Transverse colon (tissue), 4 donors: ENCODE data around the gene SDK1. TPM values are rescaled to one million over a fixed set of nuclear protein-coding genes. Genes with fewer than 3 reads are reported as not detected.

ENCODE experiments used
- DNase-seq: peaks from one replicate; pipeline ENCODE4 v3.0.0-alpha.2; 2019
- H3K27ac ChIP-seq, 4 donors: fragments of 200-600 bp; sonication (generic); 2 replicates each; pipeline ENCODE4 v1.5.1; 2016 to 2018; ENCODE audit warnings: inconsistent platforms in 4 of 4
- H3K27me3 ChIP-seq: fragments of 200-600 bp; sonication (generic); 2 replicates; pipeline ENCODE4 v1.5.1; 2017; ENCODE audit warnings: inconsistent platforms
- H3K36me3 ChIP-seq, 4 donors: fragments of 200-600 bp; sonication (generic); 2 replicates each; pipeline ENCODE4 v1.5.1; 2017 to 2019; ENCODE audit warnings: inconsistent platforms in 4 of 4
- H3K4me1 ChIP-seq, 4 donors: fragments of 200-600 bp; sonication (generic); 2 replicates each; pipeline ENCODE4 v1.5.1; 2017 to 2020; ENCODE audit warnings: inconsistent platforms in 4 of 4
- H3K4me3 ChIP-seq, 4 donors: fragments of 200-600 bp; sonication (generic); 1 replicate in 1 of 4; 2 replicates in 3 of 4; pipeline versions ENCODE4 v1.5.1 to v1.6.1; 2017 to 2019; ENCODE audit warnings: inconsistent platforms in 4 of 4
- H3K9me3 ChIP-seq, 2 donors: fragments of 200-600 bp; sonication (generic); 2 replicates each; pipeline ENCODE4 v1.5.1; 2017 to 2019; ENCODE audit warnings: inconsistent platforms in 2 of 2
- EP300 ChIP-seq: sonication (generic); formaldehyde crosslinking; IDR thresholded peaks from one replicate; pipeline ENCODE4 v1.6.1; 2017; ENCODE audit warnings: antibody characterized with exemption, low read depth
- POLR2A ChIP-seq: fragments of 450-650 bp; IDR thresholded peaks from one replicate; pipeline ENCODE4 v1.6.1; 2016; ENCODE audit warnings: antibody characterized with exemption, mild to moderate bottlenecking, moderate library complexity
- POLR2AphosphoS5 ChIP-seq, 3 donors: sonication (generic); formaldehyde crosslinking; IDR thresholded peaks; one replicate each; pipeline ENCODE4 v1.6.1; 2016; ENCODE audit warnings: antibody characterized with exemption in 3 of 3
- WGBS, 2 donors: methylation state at CpG; one replicate each; pipeline ENCODE4 v1.1.5; 2018; ENCODE audit warnings: low coverage in 1 of 2; 5-methylcytosine and 5-hydroxymethylcytosine counted together
- in situ Hi-C, 4 donors: fragments of 200-750 bp; cut with MboI; loops; one replicate each; pipeline versions ENCODE4 v1.15.0 to v1.15.1; 2017; ENCODE audit warnings: low sequenced_read_pairs in 3 of 4, low pct_ligation_motif_present in 1 of 4, low pct_unique_long_range_greater_than_20kb in 1 of 4
- intact Hi-C: fragments of 100-400 bp; cut with DNase I; formaldehyde crosslinking; loops from one replicate; pipeline ENCODE4 v1.15.1; 2023; ENCODE audit warnings: low total_unique reads
- total RNA-seq, 4 donors: library from RNA; depleted of rRNA; stranded (reverse); fragments of >200 nt; gene quantifications; one replicate each; pipeline ENCODE4 v1.1.0, GENCODE V29; 2016
- TF ChIP-seq, protein P1 (sequence below), 5 experiments: fragments of 200-600 bp in 3 of 5; fragments of 450-650 bp in 2 of 5; sonication (generic) in 3 of 5; IDR thresholded peaks; 1 replicate in 2 of 5; 2 replicates in 3 of 5; pipeline ENCODE4 v1.5.1; 2016 to 2017; ENCODE audit warnings: antibody characterized with exemption in 5 of 5, inconsistent platforms in 3 of 5, mild to moderate bottlenecking in 2 of 5, moderate library complexity in 1 of 5

SDK1 gene
- total RNA-seq, 4 donors from 2014 or later, result 4.0 to 8.6 (median 5.4) TPM

DNA sequence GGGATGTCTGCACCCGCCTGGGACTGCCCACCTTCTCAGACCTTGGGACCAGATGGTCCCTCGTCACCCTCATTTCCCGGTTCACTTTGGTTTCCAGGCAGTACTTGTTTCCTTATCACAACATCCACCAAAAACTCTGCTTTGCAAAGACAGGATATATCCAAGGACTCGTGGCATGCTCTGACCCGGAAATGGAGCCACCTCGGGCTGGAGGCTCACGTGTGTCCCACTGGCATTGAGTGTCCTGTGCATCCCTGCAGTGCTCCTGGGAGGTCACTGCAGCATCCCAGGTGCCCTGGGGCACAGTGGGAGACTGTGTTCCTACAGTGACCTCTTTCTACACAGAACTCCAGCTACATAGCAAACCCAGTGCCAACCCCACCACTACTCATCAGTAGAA lies 769.2 kb downstream of the SDK1 start:
- no peak overlapping the region for H3K4me3 ChIP-seq
- H3K27me3 ChIP-seq, result no peaks in the 10 kb centered on the region
- no peaks in the 10 kb centered on the region for H3K4me1 ChIP-seq
- H3K36me3 ChIP-seq, result no peaks in the 10 kb centered on the region
- WGBS, 2 donors, result 69 to 85% methylated on average over 2 to 7 of the region's 7 CpGs
- no peaks in the 10 kb centered on the region for H3K9me3 ChIP-seq
- DNase-seq, result no peak
- H3K27ac ChIP-seq, result no peak overlapping the region
- TF ChIP-seq, protein P1, sequence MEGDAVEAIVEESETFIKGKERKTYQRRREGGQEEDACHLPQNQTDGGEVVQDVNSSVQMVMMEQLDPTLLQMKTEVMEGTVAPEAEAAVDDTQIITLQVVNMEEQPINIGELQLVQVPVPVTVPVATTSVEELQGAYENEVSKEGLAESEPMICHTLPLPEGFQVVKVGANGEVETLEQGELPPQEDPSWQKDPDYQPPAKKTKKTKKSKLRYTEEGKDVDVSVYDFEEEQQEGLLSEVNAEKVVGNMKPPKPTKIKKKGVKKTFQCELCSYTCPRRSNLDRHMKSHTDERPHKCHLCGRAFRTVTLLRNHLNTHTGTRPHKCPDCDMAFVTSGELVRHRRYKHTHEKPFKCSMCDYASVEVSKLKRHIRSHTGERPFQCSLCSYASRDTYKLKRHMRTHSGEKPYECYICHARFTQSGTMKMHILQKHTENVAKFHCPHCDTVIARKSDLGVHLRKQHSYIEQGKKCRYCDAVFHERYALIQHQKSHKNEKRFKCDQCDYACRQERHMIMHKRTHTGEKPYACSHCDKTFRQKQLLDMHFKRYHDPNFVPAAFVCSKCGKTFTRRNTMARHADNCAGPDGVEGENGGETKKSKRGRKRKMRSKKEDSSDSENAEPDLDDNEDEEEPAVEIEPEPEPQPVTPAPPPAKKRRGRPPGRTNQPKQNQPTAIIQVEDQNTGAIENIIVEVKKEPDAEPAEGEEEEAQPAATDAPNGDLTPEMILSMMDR (IDR thresholded peaks at IDR 0.05), result no peak
- no peak for TF ChIP-seq POLR2AphosphoS5 (IDR thresholded peaks at IDR 0.05)
- intact Hi-C loops, result loop anchor here (10.0 kb wide), 1 partner anchor 345 kb away; no protein-coding TSS in a partner anchor
- in situ Hi-C loops, result no loop called here

DNA sequence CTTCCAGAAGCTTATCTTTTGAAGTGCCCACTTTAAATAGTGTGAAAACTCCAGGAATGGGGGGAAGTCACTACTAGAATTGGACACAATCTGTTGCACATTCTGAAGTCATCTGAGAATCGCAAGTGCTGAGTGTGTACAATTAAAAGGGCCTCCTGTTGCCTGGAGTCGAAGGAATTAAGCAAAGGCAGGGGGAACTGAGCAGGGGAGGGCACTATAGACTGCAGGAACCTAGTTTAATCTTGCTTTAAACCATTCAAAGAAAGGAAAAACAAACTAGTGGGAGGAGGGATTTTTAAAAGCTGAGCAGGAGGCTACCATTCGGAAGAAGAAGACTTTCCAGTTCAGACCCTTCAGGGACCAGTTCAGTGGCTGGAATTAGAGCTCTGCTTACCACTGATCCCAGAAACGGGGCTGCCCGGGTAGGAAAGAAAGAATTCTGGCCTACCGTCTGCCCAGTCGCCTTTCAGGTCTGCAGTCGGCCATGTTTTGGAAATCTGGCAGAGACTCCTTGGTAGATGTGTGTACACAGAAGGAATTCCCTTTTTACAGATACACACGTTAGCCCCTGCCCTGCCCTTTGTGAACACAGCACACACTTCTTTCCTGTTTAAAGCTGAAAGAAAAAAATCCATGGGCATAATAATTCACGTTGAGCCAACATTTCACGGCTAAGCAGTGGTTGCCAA lies 770.5 kb downstream of the SDK1 start:
- no peaks in the 10 kb centered on the region for H3K27me3 ChIP-seq
- H3K27ac ChIP-seq, result no peak overlapping the region
- H3K36me3 ChIP-seq, result no peaks in the 10 kb centered on the region
- H3K9me3 ChIP-seq, result no peaks in the 10 kb centered on the region
- in situ Hi-C loops, result no loop called here
- DNase-seq, result no peak
- H3K4me3 ChIP-seq, result no peak overlapping the region
- WGBS, 2 donors, result 70 to 80% methylated on average over 2 to 11 of the region's 11 CpGs
- TF ChIP-seq POLR2AphosphoS5 (IDR thresholded peaks at IDR 0.05) (no peak), EP300 (no peak), POLR2A (no peak)
- TF ChIP-seq, protein P1 (IDR thresholded peaks at IDR 0.05), result no peak
- intact Hi-C loops, result loop anchor here (10.0 kb wide), 1 partner anchor 343 kb away; no protein-coding TSS in a partner anchor
- no peaks in the 10 kb centered on the region for H3K4me1 ChIP-seq

DNA sequence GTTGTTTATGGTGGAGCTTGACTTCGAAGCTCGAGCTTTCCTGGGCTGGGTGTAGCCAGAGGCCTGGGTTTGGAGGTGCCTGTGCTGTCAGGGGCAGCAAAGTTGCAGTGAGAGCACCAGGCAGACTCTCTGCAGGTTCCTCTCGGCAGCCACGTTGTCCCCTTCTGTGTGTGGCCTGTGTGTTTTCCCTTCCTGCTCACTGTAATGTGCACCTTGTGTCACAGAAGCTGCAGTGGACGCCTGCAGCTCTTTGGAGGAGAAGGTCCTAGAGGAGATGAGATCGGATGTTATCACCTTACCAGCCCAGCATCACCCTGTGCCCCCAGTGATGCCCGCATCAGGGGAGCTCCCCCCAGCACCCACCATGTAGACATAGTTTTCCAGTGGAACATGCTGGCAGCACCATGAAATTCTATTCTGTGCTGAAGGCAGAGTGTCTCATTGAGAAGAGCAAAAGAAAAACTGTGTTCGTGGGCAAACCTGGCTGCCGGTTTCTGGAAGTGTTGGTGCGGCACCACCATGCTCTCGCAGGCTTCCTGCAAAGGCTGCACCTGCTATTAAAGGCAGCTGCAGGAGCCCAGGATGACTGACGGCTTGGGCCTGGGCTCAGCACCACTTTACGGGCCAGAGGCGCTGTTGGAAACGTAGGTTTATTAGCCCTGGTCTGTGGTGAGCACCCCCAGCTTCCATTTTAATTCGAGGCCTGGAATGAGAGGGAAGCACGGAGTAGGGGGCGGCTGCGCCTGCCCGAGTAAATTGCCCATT lies 771.3 kb downstream of the SDK1 start:
- TF ChIP-seq, protein P1 (IDR thresholded peaks at IDR 0.05), result no peak
- TF ChIP-seq POLR2A (no peak), POLR2AphosphoS5 (IDR thresholded peaks at IDR 0.05) (no peak), EP300 (no peak)
- no peak overlapping the region for H3K27ac ChIP-seq
- no peak overlapping the region for H3K4me3 ChIP-seq
- no peaks in the 10 kb centered on the region for H3K4me1 ChIP-seq
- in situ Hi-C loops (no loop called here), intact Hi-C loops (loop anchor here (10.0 kb wide), 1 partner anchor 342 kb away; no protein-coding TSS in a partner anchor)
- DNase-seq, result no peak
- H3K9me3 ChIP-seq, result no peaks in the 10 kb centered on the region
- 79 to 100% methylated on average over 1 to 20 of the region's 20 CpGs for WGBS, 2 donors
- H3K27me3 ChIP-seq, result no peaks in the 10 kb centered on the region
- H3K36me3 ChIP-seq, result no peaks in the 10 kb centered on the region

DNA sequence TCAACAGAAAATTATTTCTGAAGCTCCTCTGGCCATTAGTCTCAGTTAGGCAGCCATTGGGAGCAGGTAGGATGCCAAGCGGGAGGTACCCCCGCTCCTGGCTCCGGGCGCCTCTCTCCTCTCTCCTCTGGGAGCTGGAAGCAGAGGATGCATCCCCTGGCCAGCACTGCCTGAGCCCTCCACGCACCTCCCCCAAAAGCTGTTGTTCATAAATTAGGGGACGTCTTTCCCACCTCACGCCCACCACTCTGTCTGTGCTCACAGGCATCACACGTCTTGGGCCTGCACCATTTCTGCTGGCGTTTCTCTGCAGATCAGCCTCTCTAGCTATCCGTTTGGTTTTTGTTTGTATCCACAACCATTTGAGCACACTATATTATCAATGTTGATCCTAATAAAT lies 772.0 kb downstream of the SDK1 start:
- no peak overlapping the region for H3K27ac ChIP-seq
- intact Hi-C loops (loop anchor here (10.0 kb wide), 1 partner anchor 342 kb away; no protein-coding TSS in a partner anchor), in situ Hi-C loops (no loop called here)
- no peak overlapping the region for H3K4me3 ChIP-seq
- H3K36me3 ChIP-seq, result no peaks in the 10 kb centered on the region
- DNase-seq, result no peak
- 91% methylated on average over 10 of the region's 10 CpGs; no CpG with 5 or more reads in 1 of the 2 donors for WGBS, 2 donors
- no peaks in the 10 kb centered on the region for H3K4me1 ChIP-seq
- H3K27me3 ChIP-seq, result no peaks in the 10 kb centered on the region
- TF ChIP-seq, protein P1 (IDR thresholded peaks at IDR 0.05), result no peak
- TF ChIP-seq POLR2A, result no peak
- TF ChIP-seq POLR2AphosphoS5 (IDR thresholded peaks at IDR 0.05), result no peak
- TF ChIP-seq EP300, result no peak
- H3K9me3 ChIP-seq, result no peaks in the 10 kb centered on the region
